Heart left ventricle (tissue), 16 donors: ENCODE measurements around the gene ZNHIT6. TPM values are rescaled to one million over a fixed set of nuclear protein-coding genes. Genes with fewer than 3 reads are reported as not detected.

Source experiments
- ATAC-seq, 4 donors: fragments of 200-7000 bp; cut with Tn5 transposase; one replicate each; pipeline ENCODE4 v1.9.1; 2020 to 2022; ENCODE audit warnings: moderate library complexity in 4 of 4, mild to moderate bottlenecking in 3 of 4, moderate number of reproducible peaks in 1 of 4
- DNase-seq, 5 donors: peaks; one replicate each; pipeline ENCODE4 v3.0.0-alpha.2; 2020
- H3K27ac ChIP-seq, 12 donors: fragments of 200-600 bp; sonication (generic) in 4 of 12; one replicate each; pipeline versions ENCODE4 v1.5.0 to v1.8.0; 2016 to 2022; ENCODE audit warnings: mild to moderate bottlenecking in 2 of 12
- H3K27me3 ChIP-seq, 9 donors: fragments of 200-600 bp; sonication (generic) in 2 of 9; one replicate each; pipeline versions ENCODE4 v1.5.1 to v1.8.0; 2016 to 2022; ENCODE audit warnings: mild to moderate bottlenecking in 3 of 9
- H3K36me3 ChIP-seq, 9 donors: fragments of 200-600 bp; sonication (generic) in 2 of 9; one replicate each; pipeline versions ENCODE4 v1.5.0 to v1.8.0; 2018 to 2022; ENCODE audit warnings: mild to moderate bottlenecking in 2 of 9
- H3K4me1 ChIP-seq, 12 donors: fragments of 200-600 bp; sonication (generic) in 4 of 12; one replicate each; pipeline versions ENCODE4 v1.5.0 to v1.8.0; 2016 to 2022; ENCODE audit warnings: mild to moderate bottlenecking in 3 of 12
- H3K4me3 ChIP-seq, 12 donors: fragments of 200-600 bp; sonication (generic) in 4 of 12; one replicate each; pipeline versions ENCODE4 v1.5.0 to v1.8.0; 2017 to 2022; ENCODE audit warnings: mild to moderate bottlenecking in 9 of 12, moderate library complexity in 4 of 12
- H3K9me3 ChIP-seq, 12 donors: fragments of 200-600 bp; sonication (generic) in 4 of 12; one replicate each; pipeline versions ENCODE4 v1.5.0 to v1.8.0; 2016 to 2022; ENCODE audit warnings: mild to moderate bottlenecking in 1 of 12
- CTCF ChIP-seq, 12 donors: fragments of 200-600 bp; sonication (generic) in 4 of 12; IDR thresholded peaks; one replicate each; pipeline versions ENCODE4 v1.5.0 to v1.8.0; 2018 to 2022; ENCODE audit warnings: antibody characterized with exemption in 12 of 12, mild to moderate bottlenecking in 5 of 12
- POLR2A ChIP-seq, 2 donors: fragments of 450-650 bp; IDR thresholded peaks; one replicate each; pipeline ENCODE4 v1.6.1; 2017; ENCODE audit warnings: antibody characterized with exemption in 2 of 2, mild to moderate bottlenecking in 2 of 2, moderate library complexity in 2 of 2
- WGBS, 4 donors: extraction: QIAGEN DNeasy Blood & Tissue Kit in 2 of 4; methylation state at CpG; one replicate each; pipeline versions ENCODE4 v1.1.5 to v1.1.7; 2013 to 2018; 5-methylcytosine and 5-hydroxymethylcytosine counted together
- intact Hi-C, 10 donors: fragments of 100-400 bp; cut with DNase I; formaldehyde crosslinking; loops; one replicate each; pipeline versions ENCODE4 v1.11.1 to v1.14.2; 2022
- polyA plus RNA-seq, 2 donors: library from polyadenylated mRNA; stranded (reverse); fragments of 200-250 nt; gene quantifications; one replicate each; pipeline ENCODE4 v1.2.3, GENCODE V29; 2013
- total RNA-seq, 9 donors: library from RNA; depleted of rRNA in 2 of 9; stranded (reverse); fragments of >200 nt in 2 of 9; fragmentation: NEBNext Ultra II Directional in 3 of 9; extraction: Animal tissue kit (Norgen Biotek cat#: 25700) in 3 of 9; gene quantifications; one replicate each; pipeline versions ENCODE4 v1.1.0 to v1.2.4, GENCODE V29; 2016 to 2023
- donor health status: ischemic (EF 13 %, LVEDD 7.1; RV severe dilation, severe dysfunction).
- donor health status: healthy with polysubstance abuse.
- donor health status: DM: no; HTN: yes; CAD: no.
- donor health status: DM: no; HTN: no; CAD: no.
- donor health status: ischemic (EF 25% LVEDD 6.9; RV normal size, moderate dysfunction).
- donor health status: ischemic (EF 25% LVEDD 5.7; RV mildly dilated, moderate dysfunction).
- donor health status: healthy.
- donor health status: DM: yes; HTN: yes; CAD: no.
- donor health status: ischemic (EF 35%, LVEDD 5.7; RV mildly dilated, moderate dysfunction).
- donor health status: nonischemic (EF 11% LVEDD 7.7; RV severe dilation, severe dysfunction).
- donor health status: DM: yes; HTN: yes; CAD: no.
- donor health status: PGD.
- donor health status: ischemic (EF 29% LVEDD 5.4; RV normal size, mild dysfunction).
- donor health status: nonischemic (EF 23%, LVEDD 6.1; RV moderate dilation, normal function).

ZNHIT6 gene
- total and polyA plus RNA-seq, 11 donors, result 7.1 to 12.8 (median 9.9) TPM

GRCh38 chr1:85683292-85684025 lies 24.8 kb downstream of the ZNHIT6 start:
- ATAC-seq, result no peak
- Histone ChIP-seq H3K36me3 (peaks cover 0 to 50% (median 11%) of the 10 kb centered on the region in 9 donors), H3K4me1 (peaks cover 0 to 13% (median 0%) of the 10 kb centered on the region in 12 donors), H3K4me3 (no peak overlapping the region), H3K27ac (no peak overlapping the region), H3K27me3 (no peaks in the 10 kb centered on the region), H3K9me3 (no peaks in the 10 kb centered on the region)
- 91 to 94% (median 92%) methylated on average over 9 of the region's 9 CpGs for WGBS, 4 donors
- intact Hi-C loops, result loop anchor here in 1 of 10 donors (5.0 kb wide), 1 partner anchor 81 kb away; no protein-coding TSS in a partner anchor
- DNase-seq, result no peak
- no peak for TF ChIP-seq CTCF (IDR thresholded peaks at IDR 0.05)
- no peak for TF ChIP-seq POLR2A (IDR thresholded peaks at IDR 0.05)

GRCh38 chr1:85681087-85681486 lies 27.1 kb downstream of the ZNHIT6 start:
- 15 to 31% (median 20%) methylated on average over 2 of the region's 2 CpGs for WGBS, 4 donors
- DNase-seq (no peak), ATAC-seq (peak; percentile 61 to 84 (median 82))
- Histone ChIP-seq H3K4me3 (no peak overlapping the region), H3K27me3 (no peaks in the 10 kb centered on the region), H3K27ac (no peak overlapping the region), H3K36me3 (peaks cover 0 to 50% (median 32%) of the 10 kb centered on the region in 9 donors), H3K4me1 (peaks cover 0 to 13% (median 0%) of the 10 kb centered on the region in 12 donors), H3K9me3 (no peaks in the 10 kb centered on the region)
- no peak for TF ChIP-seq POLR2A (IDR thresholded peaks at IDR 0.05)
- TF ChIP-seq CTCF (IDR thresholded peaks at IDR 0.05), result no peak
- intact Hi-C loops, result loop anchor here in 1 of 10 donors (5.0 kb wide), 1 partner anchor 79 kb away; no protein-coding TSS in a partner anchor

- Histone ChIP-seq H3K27ac (no peak overlapping the region), H3K36me3 (peaks cover 0 to 71% (median 55%) of the 10 kb centered on the region in 9 donors), H3K9me3 (no peaks in the 10 kb centered on the region), H3K4me1 (peaks cover 0 to 13% (median 0%) of the 10 kb centered on the region in 12 donors), H3K4me3 (no peak overlapping the region), H3K27me3 (no peaks in the 10 kb centered on the region)
- TF ChIP-seq POLR2A (IDR thresholded peaks at IDR 0.05) (no peak), CTCF (IDR thresholded peaks at IDR 0.05) (no peak)
- 61 to 78% (median 78%) methylated on average over 1 of the region's 1 CpG for WGBS, 4 donors
- no peak for DNase-seq
- no peak for ATAC-seq
- intact Hi-C loops, result loop anchor here in 1 of 10 donors (5.0 kb wide), 1 partner anchor 371 kb away; no protein-coding TSS in a partner anchor
Measured at GRCh38 chr1:85678193-85678592, 30.0 kb downstream of the ZNHIT6 start.

GRCh38 chr1:85677656-85678055 lies 30.6 kb downstream of the ZNHIT6 start:
- no peak overlapping the region for H3K4me3 ChIP-seq
- H3K27ac ChIP-seq, result no peak overlapping the region
- TF ChIP-seq POLR2A (IDR thresholded peaks at IDR 0.05), result no peak
- peaks cover 0 to 13% (median 0%) of the 10 kb centered on the region in 12 donors for H3K4me1 ChIP-seq
- no peaks in the 10 kb centered on the region for H3K27me3 ChIP-seq
- peaks cover 0 to 77% (median 59%) of the 10 kb centered on the region in 9 donors for H3K36me3 ChIP-seq
- no peak for DNase-seq
- 77 to 86% (median 84%) methylated on average over 3 of the region's 3 CpGs for WGBS, 4 donors
- intact Hi-C loops, result loop anchor here in 1 of 10 donors (5.0 kb wide), 1 partner anchor 370 kb away; no protein-coding TSS in a partner anchor
- H3K9me3 ChIP-seq, result no peaks in the 10 kb centered on the region
- ATAC-seq, result no peak
